T-helper 1 cell treated with Interleukin-12 subunit alpha and Interleukin-12 subunit beta and Interleukin-4 antibody, amounts not matched to agents 30 μg/mL and 1 μg/mL, for 36 hours (primary cell): ENCODE measurements around the gene ADAMTS13.
"Not testable (repeated sequence)": the region's sequence is repeated elsewhere in the genome, so short reads cannot be mapped to it uniquely, and the experiment has no call there.

Experiments
- H3K27ac Mint-ChIP-seq: one replicate; pipeline ENCODE4 v1.8.0; 2021; ENCODE audit warnings: mild to moderate bottlenecking, mixed read lengths
- H3K27me3 Mint-ChIP-seq: one replicate; pipeline ENCODE4 v1.8.0; 2021; ENCODE audit warnings: low read depth, mixed read lengths
- H3K36me3 Mint-ChIP-seq: one replicate; pipeline ENCODE4 v1.8.0; 2021; ENCODE audit warnings: low read depth, mixed read lengths
- H3K4me1 Mint-ChIP-seq: one replicate; pipeline ENCODE4 v1.8.0; 2021; ENCODE audit warnings: low read depth, mixed read lengths
- H3K4me3 Mint-ChIP-seq: one replicate; pipeline ENCODE4 v1.8.0; 2021; ENCODE audit warnings: mild to moderate bottlenecking, moderate library complexity, mixed read lengths
- H3K9me3 Mint-ChIP-seq: one replicate; pipeline ENCODE4 v1.8.0; 2021; ENCODE audit warnings: mixed read lengths

The ADAMTS13 gene

DNA sequence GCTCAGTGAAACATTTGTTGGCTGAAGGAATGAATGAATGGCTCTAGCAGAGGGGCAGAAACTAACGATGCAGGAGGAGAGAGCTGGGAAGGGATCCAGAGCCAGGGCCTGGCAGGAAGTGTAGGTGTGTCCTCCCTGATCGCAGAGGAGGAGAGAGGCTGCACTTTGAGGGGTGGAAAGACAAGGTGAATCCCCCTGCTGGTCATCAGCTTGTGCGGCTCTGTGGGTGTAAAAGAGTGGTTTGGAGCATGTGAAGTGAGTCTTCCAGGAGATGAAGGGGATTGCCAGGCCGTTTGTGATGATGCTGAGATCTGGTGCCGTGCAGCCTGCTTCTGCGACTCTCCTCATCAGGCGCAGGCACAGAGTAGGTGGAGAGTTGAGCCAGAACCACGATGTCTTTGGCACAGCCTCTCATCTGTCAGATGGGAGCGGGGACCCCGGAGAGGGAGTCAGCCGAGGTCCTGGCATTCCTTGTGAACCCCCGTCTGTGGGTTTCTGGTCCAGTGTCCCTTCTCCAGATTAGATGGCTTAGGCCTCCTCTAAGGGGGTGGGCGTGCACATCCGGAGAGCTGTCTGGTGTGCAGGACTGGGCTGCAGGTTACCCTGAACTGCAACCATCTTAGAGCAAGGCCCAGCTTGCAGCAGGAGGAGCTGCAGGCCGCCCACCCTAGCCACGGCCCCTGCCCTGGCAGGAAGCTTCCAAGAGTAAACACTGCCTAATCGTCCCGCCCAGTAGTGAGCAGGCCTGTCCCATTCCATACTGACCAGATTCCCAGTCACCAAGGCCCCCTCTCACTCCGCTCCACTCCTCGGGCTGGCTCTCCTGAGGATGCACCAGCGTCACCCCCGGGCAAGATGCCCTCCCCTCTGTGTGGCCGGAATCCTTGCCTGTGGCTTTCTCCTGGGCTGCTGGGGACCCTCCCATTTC lies at the start of gene ADAMTS13:
ADAMTS13 (plus strand) TSS at position 753 of the 928 bp plus-strand sequence; CDS start at position 830, 77 bp downstream.
- Mint-ChIP-seq H3K27ac (peak within 1 kb of the TSS; percentile 58), H3K4me3 (peak within 1 kb of the TSS; percentile 1), H3K27me3 (peaks cover 3% of the 10 kb centered on the region)

DNA sequence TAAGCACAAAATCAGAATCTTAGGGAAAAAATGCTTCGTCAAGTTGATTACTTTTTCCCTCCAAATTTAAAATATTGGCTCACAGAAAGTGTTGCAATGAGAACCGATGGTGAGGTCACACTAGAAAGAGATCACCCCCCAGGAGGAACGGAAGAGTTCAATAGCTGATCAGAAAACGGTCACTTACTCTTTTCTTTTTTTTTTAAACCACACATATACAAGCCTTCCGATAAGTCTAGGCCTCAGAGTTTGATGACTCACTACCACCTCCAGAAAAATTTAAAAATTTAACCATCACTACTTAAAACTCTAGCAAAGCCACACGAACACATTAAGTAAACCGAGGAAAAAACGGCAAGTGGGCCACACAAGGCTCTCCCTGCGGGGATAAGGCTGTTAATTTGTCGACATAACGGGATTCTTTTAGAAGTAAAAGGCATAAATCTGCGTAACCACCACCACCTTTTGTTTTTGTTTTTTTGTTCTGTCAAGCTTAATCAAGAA lies 47.5 kb upstream of the ADAMTS13 start:
- Mint-ChIP-seq H3K4me3 (peak overlapping the region; percentile 97), H3K36me3 (peaks cover 18% of the 10 kb centered on the region), H3K27ac (peak overlapping the region; percentile 97), H3K27me3 (no peaks in the 10 kb centered on the region), H3K9me3 (no peaks in the 10 kb centered on the region), H3K4me1 (peaks cover 43% of the 10 kb centered on the region)

More for the DNA sequence above, at the start of gene ADAMTS13:
- Mint-ChIP-seq H3K4me1 (peaks cover 26% of the 10 kb centered on the region), H3K9me3 (no peaks in the 10 kb centered on the region), H3K36me3 (no peaks in the 10 kb centered on the region)

DNA sequence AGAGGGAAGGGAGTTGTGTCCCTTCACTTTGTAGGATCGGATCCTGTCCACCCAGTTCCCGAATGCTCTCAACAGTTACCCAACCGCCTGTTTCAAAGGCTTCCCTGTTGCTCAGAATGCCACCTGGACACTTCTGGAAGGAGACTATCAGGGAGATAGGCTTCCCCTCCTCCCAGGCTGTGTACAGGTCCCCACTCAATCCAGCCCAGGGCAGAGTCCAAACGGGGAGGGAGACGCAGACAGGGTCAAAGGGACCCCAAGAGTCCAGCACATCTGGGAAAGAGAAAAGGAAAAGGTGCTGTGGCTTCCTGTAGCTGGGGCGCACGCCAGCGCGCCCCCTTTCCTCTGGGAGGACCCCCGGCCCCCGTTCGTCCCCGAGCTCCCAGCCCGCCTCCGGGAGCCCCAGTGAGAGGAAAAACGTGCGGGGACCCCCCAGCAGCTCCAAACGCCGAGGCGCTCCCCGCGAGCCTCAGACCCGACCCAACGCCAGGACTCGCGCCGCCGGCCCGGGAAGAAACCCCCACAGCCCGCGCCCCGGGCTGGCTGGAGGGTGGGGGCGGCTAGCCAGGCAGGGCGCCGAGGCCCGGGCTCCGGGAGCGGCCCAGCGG lies 46.9 kb upstream of the ADAMTS13 start:
- no peaks in the 10 kb centered on the region for H3K9me3 Mint-ChIP-seq

DNA sequence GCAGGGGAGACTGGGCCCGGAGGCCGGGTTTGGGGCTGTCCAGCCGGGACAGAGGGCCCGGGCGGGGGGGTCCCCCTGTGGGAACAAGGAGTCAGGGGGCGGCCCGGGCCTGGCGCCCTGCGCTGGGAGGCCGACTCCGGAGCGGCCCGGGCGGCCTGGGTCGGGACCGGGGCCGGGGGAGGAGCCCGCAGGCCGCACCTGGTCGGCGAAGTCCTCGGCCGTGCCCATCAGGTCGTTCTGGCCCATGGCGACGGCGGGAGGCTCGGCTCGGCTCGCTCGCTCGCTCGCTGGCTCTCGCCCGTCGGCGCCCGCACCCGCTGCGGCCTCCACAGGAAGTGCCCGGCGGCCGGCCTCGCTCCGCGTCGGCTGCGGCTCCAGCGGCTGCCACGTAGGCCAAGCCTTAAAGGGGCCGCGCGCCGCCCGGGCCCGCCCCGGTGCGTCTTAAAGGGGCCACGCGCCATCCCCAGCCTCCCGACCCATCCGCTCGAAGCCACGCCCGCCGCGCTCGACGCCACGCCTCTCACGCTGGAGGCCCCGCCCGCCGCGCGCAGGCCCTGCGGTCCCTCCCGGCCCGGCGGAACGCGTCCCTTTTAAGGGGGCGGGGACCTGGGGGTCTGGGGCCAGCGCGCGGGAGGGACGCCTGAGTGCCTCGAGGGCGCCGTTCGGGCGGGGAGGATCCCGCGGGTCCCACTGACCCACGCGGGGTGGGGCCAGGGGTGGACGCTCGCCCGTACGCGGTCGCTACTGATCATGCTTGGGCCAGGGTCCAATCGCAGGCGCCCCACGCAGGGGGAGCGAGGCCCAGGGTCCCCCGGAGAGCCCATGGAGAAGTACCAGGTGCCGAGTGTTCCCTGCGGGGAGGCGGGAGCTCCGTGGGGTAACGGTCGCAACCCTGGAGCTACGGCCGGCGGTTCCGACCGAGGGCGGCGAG lies 46.2 kb upstream of the ADAMTS13 start, which contains the start of the genes STKLD1 and SURF4:
STKLD1 (plus strand) TSS at position 643 of the 931 bp plus-strand sequence; CDS start at position 751, 108 bp downstream.
SURF4 (minus strand) TSS at position 337 of the 931 bp plus-strand sequence; CDS start at position 246, 91 bp downstream.
- no peaks in the 10 kb centered on the region for H3K9me3 Mint-ChIP-seq
- H3K27me3 Mint-ChIP-seq: no peaks in the 10 kb centered on the region
- H3K4me1 Mint-ChIP-seq: peaks cover 30% of the 10 kb centered on the region
- peak within 1 kb of the TSS; percentile 97 for H3K27ac Mint-ChIP-seq
- peaks cover 9% of the 10 kb centered on the region for H3K36me3 Mint-ChIP-seq
- H3K4me3 Mint-ChIP-seq: peak within 1 kb of the TSS; percentile 97

More for the DNA sequence above, 46.9 kb upstream of the ADAMTS13 start:
- Mint-ChIP-seq H3K36me3 (peaks cover 13% of the 10 kb centered on the region), H3K4me1 (peaks cover 37% of the 10 kb centered on the region), H3K27ac (peak overlapping the region; percentile 97), H3K27me3 (no peaks in the 10 kb centered on the region), H3K4me3 (peak overlapping the region; percentile 97)

DNA sequence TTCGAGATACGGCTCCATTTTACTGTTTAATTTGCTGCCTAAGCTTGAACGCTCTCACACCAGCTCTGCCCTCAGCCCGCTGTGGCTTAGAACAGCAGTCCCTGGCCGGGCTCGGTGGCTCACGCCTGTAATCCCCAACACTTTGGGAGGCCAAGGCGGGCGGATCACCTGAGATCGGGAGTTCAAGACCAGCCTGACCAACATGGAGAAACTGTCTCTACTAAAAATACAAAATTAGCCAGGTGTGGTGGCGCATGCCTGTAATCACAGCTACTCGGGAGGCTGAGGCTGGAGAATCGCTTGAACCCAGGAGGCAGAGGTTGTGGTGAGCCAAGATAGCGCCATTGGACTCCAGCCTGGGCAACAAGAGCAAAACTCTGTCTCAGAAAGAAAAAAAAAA lies 44.9 kb upstream of the ADAMTS13 start:
- not testable (repeated sequence) for H3K9me3 Mint-ChIP-seq, H3K36me3 Mint-ChIP-seq, H3K27ac Mint-ChIP-seq, H3K27me3 Mint-ChIP-seq
- H3K4me3 Mint-ChIP-seq: peak overlapping the region; percentile 68
- H3K4me1 Mint-ChIP-seq: peaks cover 18% of the 10 kb centered on the region

DNA sequence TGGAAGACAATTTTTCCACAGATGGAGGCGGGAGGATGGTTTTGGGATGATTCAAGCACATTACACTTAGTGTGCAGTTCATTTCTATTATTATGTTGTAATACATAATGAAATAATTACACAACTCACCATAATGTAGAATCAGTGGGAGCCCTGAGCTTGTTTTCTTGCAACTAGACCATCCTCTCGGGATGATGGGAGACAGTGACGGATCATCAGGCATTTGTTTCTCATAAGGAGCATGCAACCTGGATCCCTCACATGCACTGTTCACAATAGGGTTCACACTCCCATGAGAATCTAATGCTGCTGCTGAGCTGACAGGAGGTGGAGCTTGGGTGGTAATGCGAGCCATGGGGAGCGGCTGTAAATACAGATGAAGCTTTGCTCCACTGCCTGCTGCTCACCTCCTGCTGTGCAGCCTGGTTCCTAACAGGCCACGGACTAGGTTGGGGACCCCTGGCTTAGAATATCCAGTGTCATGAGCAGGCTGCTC lies 44.4 kb upstream of the ADAMTS13 start:
- Mint-ChIP-seq H3K27me3 (no peaks in the 10 kb centered on the region), H3K36me3 (peaks cover 6% of the 10 kb centered on the region), H3K9me3 (no peaks in the 10 kb centered on the region), H3K4me1 (peaks cover 14% of the 10 kb centered on the region), H3K27ac (no peak overlapping the region), H3K4me3 (no peak overlapping the region)

DNA sequence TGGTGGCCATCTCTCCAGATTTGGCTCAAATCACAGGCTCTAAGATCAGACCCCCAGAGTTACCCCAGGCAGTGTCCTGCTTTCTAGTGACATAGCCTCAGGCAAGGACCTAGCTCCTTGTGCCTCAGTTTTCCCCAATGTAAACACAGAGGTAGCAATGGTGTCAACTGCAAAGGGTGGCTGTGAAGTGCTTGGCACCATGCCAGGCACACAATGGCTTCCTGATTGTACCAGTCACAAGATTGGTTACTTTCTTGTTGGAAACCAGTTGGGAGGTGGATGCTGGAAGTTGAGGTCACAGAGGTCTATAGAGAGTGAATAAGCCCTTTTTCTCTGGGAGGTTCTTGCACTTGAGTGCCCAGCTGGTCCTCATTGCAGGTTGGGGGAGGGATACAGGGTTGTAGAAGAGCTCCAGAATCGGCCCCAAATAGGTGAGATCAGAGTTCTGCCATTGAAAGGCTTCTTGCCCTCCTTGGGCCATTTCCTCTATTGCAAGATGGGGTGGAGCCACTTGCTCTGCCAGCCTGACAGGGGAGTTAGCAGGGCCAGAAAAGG lies 43.7 kb upstream of the ADAMTS13 start:
- Mint-ChIP-seq H3K4me1 (peaks cover 8% of the 10 kb centered on the region), H3K27me3 (no peaks in the 10 kb centered on the region), H3K36me3 (peaks cover 3% of the 10 kb centered on the region), H3K4me3 (peak overlapping the region; percentile 27), H3K9me3 (no peaks in the 10 kb centered on the region), H3K27ac (no peak overlapping the region)

DNA sequence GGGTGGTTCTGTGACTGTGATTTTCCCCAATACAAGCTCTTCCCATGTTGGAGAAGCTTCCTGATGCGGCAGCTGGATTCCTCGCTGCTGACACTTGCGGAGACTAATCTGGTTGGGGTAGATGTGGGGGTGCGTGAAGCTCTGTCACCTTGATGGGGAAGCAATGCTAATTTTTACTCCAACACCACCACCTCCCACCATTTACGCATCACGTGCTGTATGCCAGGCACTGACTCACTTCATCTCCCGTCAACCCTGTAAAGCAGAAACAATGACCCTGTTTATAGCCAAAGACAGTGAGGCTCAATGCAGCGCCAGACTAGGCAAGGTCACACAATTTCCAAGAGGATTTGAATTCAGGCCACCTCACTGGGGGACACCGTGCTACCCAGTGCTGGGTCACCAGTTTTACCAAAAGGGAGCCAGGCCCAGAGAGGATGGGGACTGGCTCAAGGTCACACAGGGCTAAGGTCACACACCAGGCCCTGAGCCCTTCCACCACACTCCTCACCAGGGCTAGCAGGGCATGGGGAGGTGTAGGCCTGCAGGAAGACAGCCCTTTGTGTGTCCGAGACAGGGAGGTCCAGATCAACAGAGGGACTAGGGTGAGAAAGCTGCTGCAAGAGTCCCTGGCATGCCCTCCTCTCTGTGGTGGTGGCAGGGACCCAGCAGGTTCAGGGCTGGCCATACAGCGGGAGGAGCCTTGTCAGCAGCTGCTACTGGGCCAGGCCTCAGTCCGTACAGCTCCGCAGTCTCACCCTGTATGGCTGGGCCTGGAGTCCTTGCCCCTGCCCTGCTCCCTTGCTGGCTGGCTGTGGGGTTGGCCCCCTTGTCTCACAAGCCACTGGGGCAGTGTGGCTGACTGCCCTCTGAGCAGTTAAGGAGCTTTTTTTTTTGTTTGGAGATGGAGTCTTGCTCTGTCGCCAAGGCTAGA lies 42.7 kb upstream of the ADAMTS13 start:
- H3K36me3 Mint-ChIP-seq: peaks cover 3% of the 10 kb centered on the region
- H3K4me1 Mint-ChIP-seq: peaks cover 4% of the 10 kb centered on the region
- no peak overlapping the region for H3K4me3 Mint-ChIP-seq
- H3K9me3 Mint-ChIP-seq: no peaks in the 10 kb centered on the region
- no peaks in the 10 kb centered on the region for H3K27me3 Mint-ChIP-seq
- H3K27ac Mint-ChIP-seq: no peak overlapping the region

DNA sequence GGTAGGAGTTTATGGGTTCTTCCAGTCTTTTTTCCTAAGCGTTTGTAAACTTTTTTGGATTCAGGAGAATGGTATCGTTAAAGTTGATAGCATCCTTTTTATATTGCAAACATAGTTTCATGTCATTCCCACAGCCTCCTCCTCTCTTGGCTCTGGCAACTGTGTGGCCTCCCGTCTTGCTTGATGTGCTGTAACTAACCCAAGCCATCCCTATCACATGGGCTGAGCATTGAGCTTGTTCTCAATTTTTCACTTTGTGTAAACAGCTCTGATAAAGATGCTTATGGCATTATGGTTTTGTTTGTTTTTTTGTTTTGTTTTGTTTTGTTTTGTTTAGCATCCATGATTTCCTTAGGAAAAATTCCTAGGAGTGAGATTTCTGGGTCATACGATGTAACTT lies 41.4 kb upstream of the ADAMTS13 start:
- Mint-ChIP-seq H3K4me1 (no peaks in the 10 kb centered on the region), H3K27ac (no peak overlapping the region), H3K36me3 (no peaks in the 10 kb centered on the region), H3K4me3 (no peak overlapping the region), H3K9me3 (no peaks in the 10 kb centered on the region), H3K27me3 (no peaks in the 10 kb centered on the region)

DNA sequence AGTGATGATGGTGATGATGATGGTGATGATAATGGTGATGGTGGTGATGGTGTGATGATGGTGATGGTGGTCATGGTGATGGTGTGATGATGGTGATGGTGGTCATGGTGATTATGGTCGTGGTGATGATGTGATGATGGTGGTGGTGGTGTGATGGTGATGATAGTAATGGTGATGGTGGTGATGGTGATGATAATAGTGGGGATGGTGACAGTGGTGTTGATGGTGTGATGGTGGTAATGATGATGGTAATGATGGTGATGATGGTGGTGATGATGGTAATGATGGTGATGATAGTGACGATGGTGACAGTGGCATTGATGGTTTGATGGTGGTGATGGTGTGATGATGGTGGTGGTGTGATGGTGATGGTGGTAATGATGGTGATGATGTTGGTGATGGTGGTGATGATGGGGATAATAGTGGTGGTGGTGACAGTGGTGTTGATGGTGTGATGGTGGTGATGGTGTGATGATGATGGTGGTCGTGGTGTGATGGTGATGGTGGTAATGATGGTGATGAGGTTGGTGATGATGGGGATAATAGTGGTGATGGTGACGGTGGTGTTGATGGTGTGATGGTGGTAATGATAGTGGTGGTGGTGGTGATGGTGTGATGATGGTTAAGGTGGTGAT lies 39.5 kb upstream of the ADAMTS13 start:
- Mint-ChIP-seq H3K27ac (no peak overlapping the region), H3K9me3 (no peaks in the 10 kb centered on the region), H3K27me3 (no peaks in the 10 kb centered on the region), H3K4me1 (no peaks in the 10 kb centered on the region), H3K4me3 (no peak overlapping the region), H3K36me3 (no peaks in the 10 kb centered on the region)

DNA sequence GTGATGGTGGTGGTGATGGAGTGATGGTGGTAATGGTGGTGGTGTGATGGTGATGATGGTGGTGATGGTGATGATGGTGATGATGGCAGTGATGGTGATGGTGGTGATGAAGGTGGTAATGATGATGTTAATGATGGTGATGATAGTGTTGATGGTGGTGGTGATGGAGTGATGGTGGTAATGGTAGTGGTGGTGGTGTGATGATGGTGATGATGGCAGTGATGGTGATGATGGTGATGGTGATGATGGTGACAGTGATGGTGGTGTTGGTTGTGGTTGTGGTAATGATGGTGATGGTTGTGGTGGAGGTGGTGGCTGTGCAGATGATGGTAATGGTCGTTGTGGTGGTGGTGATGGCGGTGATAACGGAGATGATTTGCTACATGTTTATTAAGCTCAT lies 38.7 kb upstream of the ADAMTS13 start:
- no peaks in the 10 kb centered on the region for H3K27me3 Mint-ChIP-seq
- no peaks in the 10 kb centered on the region for H3K4me1 Mint-ChIP-seq
- H3K9me3 Mint-ChIP-seq: no peaks in the 10 kb centered on the region
- H3K36me3 Mint-ChIP-seq: no peaks in the 10 kb centered on the region
- H3K27ac Mint-ChIP-seq: no peak overlapping the region
- no peak overlapping the region for H3K4me3 Mint-ChIP-seq

DNA sequence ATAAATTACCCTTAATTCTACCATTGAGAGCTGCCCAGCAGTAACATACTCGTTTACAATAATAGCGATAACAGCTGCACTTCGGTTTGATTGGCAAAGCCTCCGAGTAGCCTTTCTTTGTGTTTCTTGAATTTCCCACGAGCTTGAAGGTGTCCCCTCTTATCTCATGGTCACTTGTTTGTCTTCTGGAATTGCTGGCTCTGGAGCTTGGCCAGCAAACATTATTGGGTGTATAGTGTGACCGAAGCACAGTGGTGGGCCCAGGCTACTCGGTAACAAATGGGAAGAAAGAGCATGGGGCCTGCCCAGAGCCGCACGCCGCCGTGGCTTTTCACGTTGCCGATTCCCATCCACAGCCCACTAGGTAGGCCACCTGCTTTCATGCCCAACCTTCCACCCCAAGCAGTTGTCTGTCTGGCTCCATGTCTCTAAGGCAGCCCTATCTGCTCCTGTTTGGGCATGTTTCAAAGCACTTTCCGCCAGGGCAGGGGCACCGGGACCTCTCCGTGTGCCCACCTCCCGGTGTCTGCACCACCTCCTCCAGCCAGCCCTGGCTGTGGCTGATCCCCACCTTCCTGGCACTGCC lies 37.3 kb upstream of the ADAMTS13 start:
- Mint-ChIP-seq H3K36me3 (no peaks in the 10 kb centered on the region), H3K4me3 (no peak overlapping the region), H3K27me3 (no peaks in the 10 kb centered on the region), H3K4me1 (no peaks in the 10 kb centered on the region), H3K27ac (no peak overlapping the region), H3K9me3 (no peaks in the 10 kb centered on the region)
